GM19452 (cell line): Measurements from ENCODE around the gene BHMT2.

Experiments used
- ATAC-seq: cut with Tn5 transposase; IDR thresholded peaks from one replicate; pipeline ENCODE4 v1.9.1; 2021; ENCODE audit not compliant: unreplicated experiment

Gene BHMT2

GRCh38 chr5:79119486-79119885 is 49.9 kb downstream of the BHMT2 start:
- ATAC-seq, result no peak

- ATAC-seq, result no peak
These were observed 50.7 kb downstream of the BHMT2 start for GRCh38 chr5:79120221-79120620.

- no peak for ATAC-seq
These were observed 53.4 kb downstream of the BHMT2 start for GRCh38 chr5:79122973-79123372.

GRCh38 chr5:79124607-79125006 is 55.0 kb downstream of the BHMT2 start:
- no peak for ATAC-seq

GRCh38 chr5:79130781-79131180 is 61.2 kb downstream of the BHMT2 start:
- no peak for ATAC-seq

GRCh38 chr5:79133121-79133656 is 63.6 kb downstream of the BHMT2 start:
- no peak for ATAC-seq

GRCh38 chr5:79133657-79134451 is 64.3 kb downstream of the BHMT2 start:
- ATAC-seq, result no peak

- no peak for ATAC-seq
These were observed 66.4 kb downstream of the BHMT2 start for GRCh38 chr5:79135790-79136553.

- no peak for ATAC-seq
These were observed 67.1 kb downstream of the BHMT2 start for GRCh38 chr5:79136618-79137017.
